ENCODE measurements around the gene ZNF732. TPM values are rescaled to one million over a fixed set of nuclear protein-coding genes. Genes with fewer than 3 reads are reported as not detected.

ZNF732 gene
- total RNA-seq: 0.68 and 1.8 TPM in 2 replicates

DNA sequence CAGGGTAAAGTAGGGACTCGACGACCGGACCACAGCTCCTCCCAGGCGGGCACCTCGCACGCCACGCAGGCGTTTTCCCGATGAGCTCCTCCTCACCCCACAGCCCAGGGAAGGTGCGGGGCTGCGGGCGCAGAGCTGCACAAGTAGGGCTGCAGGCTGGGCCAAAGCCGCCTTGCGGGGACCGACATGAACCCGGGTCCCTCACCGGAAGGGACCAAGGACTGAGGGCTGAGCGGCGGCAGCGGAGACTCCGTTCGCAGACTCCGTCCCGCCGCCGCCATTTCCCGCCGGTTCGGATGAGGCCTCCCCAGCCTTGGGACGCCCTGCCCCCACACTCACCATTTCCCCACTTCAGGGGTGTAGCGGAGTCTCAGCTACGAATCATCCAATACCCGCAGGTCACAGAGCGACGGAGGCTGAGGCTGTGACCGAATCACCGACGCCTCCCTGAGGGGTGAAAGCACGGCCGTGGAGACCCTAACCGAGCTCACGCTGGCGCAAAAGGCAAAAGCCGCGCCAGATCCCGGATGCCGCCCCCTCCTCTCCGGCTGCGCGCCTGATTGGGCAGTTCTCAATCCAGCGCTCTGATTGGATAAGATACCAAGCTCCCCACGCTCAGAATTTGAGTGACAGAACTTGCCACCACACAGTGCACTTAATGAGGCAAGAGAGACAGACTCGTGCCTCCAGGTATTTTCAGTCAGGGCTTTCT, at the start of gene ZNF732:
TSS of gene ZNF732 (minus strand) at position 506 of the 712 bp plus-strand sequence. CDS start at position 342, 164 bp downstream.

DNA sequence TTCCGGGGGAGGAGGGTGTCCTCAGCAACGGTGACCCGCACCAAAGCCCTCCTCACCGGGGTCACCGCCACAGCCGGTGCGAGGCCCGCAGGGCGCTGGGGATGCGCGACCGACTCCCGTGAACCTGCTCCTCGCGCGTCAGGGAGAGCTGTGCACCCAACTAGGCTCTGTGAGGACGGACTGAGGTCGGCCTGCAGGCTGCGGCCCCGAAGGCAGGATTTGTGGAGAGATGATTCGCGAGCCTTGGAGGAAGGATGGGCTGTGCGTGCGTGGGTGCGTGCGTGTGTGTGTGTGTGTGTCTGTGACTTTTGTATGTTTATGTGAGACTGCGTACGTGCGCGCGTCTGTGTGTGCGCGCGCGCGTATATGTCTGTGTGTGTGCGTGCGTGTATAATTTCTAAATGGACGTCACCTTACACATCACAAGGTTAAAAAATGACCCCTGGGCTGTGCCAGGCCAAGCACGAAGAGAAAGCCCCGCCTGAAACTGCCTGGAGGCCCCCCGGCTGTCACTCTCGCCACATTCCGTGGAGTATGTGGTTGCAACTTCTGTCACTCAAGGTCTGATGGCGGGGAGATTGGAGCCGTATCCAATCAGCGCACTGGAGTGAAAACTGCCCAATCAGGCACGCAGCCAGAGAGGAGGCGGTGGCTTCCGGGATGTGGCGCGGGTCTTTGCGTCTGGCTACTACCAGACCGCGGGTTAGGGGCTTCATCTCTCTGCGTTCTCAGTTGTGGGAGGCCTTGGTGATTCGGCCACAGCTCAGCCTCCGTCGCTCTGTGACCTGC, 32.1 kb upstream of the ZNF732 start, which contains the start of gene ZNF141:
TSS of gene ZNF141 (plus strand) at position 672 of the 789 bp plus-strand sequence. CDS start 170 bp downstream, outside the sequence.

Other genes starting within 250 kb of the ZNF732 start
- 9.8 and 11.6 TPM in 2 replicates for gene ZNF718, start 181.0 kb downstream of the ZNF732 start, total RNA-seq
- gene ZNF141, start 32.3 kb upstream of the ZNF732 start, total RNA-seq: 5.1 and 10.5 TPM in 2 replicates
- 21.9 and 42.9 TPM in 2 replicates for gene ZNF721, start 193.7 kb upstream of the ZNF732 start, total RNA-seq
- 45.8 and 74.4 TPM in 2 replicates for gene PIGG, start 193.7 kb upstream of the ZNF732 start, total RNA-seq

Data from nasal cavity respiratory epithelium epithelial cell of viscerocranial mucosa (primary cell).